ENCODE data around the gene FZR1.

GRCh38 chr19:3549816-3550215 is 43.7 kb downstream of the FZR1 start:
- TF ChIP-seq USF2 (IDR thresholded peaks at IDR 0.05), result no peak
- TF ChIP-seq HOXB5 (CRISPR knock-in tag; IDR thresholded peaks at IDR 0.05), result no peak
- no peak for TF ChIP-seq HDAC2 (IDR thresholded peaks at IDR 0.05)
- TF ChIP-seq MAFK (IDR thresholded peaks at IDR 0.05; ENCODE audit: partially characterized antibody), result no peak
- TF ChIP-seq ELK1 (IDR thresholded peaks at IDR 0.05; ENCODE audit: low read depth, low read length), result no peak
- no peak for TF ChIP-seq HMGXB4 (CRISPR knock-in tag; IDR thresholded peaks at IDR 0.05; ENCODE audit: borderline replicate concordance)
- no peak for TF ChIP-seq CTCF (IDR thresholded peaks at IDR 0.05)
- no peak for TF ChIP-seq REST (IDR thresholded peaks at IDR 0.05)
- no peak for TF ChIP-seq RAD21 (conservative IDR thresholded peaks at IDR 0.05 in 1 of 2, IDR thresholded peaks at IDR 0.05 in 1 of 2)
- no peak for TF ChIP-seq RARB (CRISPR knock-in tag; IDR thresholded peaks at IDR 0.05)
- no peak for TF ChIP-seq POLR2A (IDR thresholded peaks at IDR 0.05; ENCODE audit: low read length)

Data from A549 (cell line).